SK-N-SH treated with all-trans-retinoic acid at 6 μM for 48 hours (cell line): ENCODE data around the gene SPAG7.

Experiments
- ISL1 ChIP-seq: fragments of 250-450 bp; sonication (Bioruptor Pico); IDR thresholded peaks from 2 replicates; pipeline ENCODE4 v2.1.2; 2022; ENCODE audit warnings: mild to moderate bottlenecking, moderate library complexity
- SNAI2 ChIP-seq: fragments of 250-450 bp; sonication (Bioruptor Pico); IDR thresholded peaks from 2 replicates; pipeline ENCODE4 v1.5.0; 2020; ENCODE audit warnings: mild to moderate bottlenecking, moderate library complexity
- TCF4 ChIP-seq: fragments of 250-450 bp; sonication (Bioruptor Pico); IDR thresholded peaks from 2 replicates; pipeline ENCODE4 v1.8.0; 2021; ENCODE audit warnings: mild to moderate bottlenecking, moderate library complexity, borderline replicate concordance
- ZFP3 ChIP-seq: fragments of 250-450 bp; sonication (Bioruptor Pico); IDR thresholded peaks from 2 replicates; pipeline ENCODE4 v1.5.0; 2020; ENCODE audit warnings: mild to moderate bottlenecking, moderate library complexity
- ZNF70 ChIP-seq: fragments of 450-650 bp; formaldehyde crosslinking; IDR thresholded peaks from 2 replicates; pipeline ENCODE4 v1.5.0; 2020; ENCODE audit warnings: mild to moderate bottlenecking, moderate library complexity
- ZNF8 ChIP-seq: fragments of 450-650 bp; formaldehyde crosslinking; IDR thresholded peaks from 2 replicates; pipeline ENCODE4 v1.5.0; 2020; ENCODE audit warnings: mild to moderate bottlenecking, moderate library complexity
- TF ChIP-seq, protein P1 (sequence below): fragments of 250-450 bp; sonication (Bioruptor Pico); IDR thresholded peaks from 2 replicates; pipeline ENCODE4 v1.5.1; 2021; ENCODE audit warnings: mild to moderate bottlenecking, moderate library complexity
- TF ChIP-seq, protein P2 (sequence below): fragments of 250-450 bp; sonication (Bioruptor Pico); IDR thresholded peaks from 2 replicates; pipeline ENCODE4 v1.5.1; 2020; ENCODE audit warnings: low read depth, mild to moderate bottlenecking, moderate library complexity

- no peak for TF ChIP-seq ZFP3 (CRISPR knock-in tag)
- TF ChIP-seq SNAI2 (CRISPR knock-in tag): no peak
- TF ChIP-seq ZNF70 (CRISPR knock-in tag): no peak
- TF ChIP-seq ZNF8 (CRISPR knock-in tag): no peak
- TF ChIP-seq, protein P1, sequence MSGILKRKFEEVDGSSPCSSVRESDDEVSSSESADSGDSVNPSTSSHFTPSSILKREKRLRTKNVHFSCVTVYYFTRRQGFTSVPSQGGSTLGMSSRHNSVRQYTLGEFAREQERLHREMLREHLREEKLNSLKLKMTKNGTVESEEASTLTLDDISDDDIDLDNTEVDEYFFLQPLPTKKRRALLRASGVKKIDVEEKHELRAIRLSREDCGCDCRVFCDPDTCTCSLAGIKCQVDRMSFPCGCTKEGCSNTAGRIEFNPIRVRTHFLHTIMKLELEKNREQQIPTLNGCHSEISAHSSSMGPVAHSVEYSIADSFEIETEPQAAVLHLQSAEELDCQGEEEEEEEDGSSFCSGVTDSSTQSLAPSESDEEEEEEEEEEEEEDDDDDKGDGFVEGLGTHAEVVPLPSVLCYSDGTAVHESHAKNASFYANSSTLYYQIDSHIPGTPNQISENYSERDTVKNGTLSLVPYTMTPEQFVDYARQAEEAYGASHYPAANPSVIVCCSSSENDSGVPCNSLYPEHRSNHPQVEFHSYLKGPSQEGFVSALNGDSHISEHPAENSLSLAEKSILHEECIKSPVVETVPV (CRISPR knock-in tag): no peak
- no peak for TF ChIP-seq TCF4 (CRISPR knock-in tag)
- TF ChIP-seq ISL1: no peak
- TF ChIP-seq, protein P2, sequence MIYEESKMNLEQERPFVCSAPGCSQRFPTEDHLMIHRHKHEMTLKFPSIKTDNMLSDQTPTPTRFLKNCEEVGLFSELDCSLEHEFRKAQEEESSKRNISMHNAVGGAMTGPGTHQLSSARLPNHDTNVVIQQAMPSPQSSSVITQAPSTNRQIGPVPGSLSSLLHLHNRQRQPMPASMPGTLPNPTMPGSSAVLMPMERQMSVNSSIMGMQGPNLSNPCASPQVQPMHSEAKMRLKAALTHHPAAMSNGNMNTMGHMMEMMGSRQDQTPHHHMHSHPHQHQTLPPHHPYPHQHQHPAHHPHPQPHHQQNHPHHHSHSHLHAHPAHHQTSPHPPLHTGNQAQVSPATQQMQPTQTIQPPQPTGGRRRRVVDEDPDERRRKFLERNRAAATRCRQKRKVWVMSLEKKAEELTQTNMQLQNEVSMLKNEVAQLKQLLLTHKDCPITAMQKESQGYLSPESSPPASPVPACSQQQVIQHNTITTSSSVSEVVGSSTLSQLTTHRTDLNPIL (CRISPR knock-in tag): no peak
These were observed 26.5 kb upstream of the SPAG7 start for GRCh38 chr17:4994081-4994595.
